Retinal pigment epithelial cell (primary cell): ENCODE measurements around the gene POLD1.

Source experiments
- DNase-seq: peaks from one replicate; pipeline ENCODE4 v3.0.0-alpha.2; 2010; ENCODE audit warnings: low read depth
- H3K4me3 ChIP-seq: 2 replicates; pipeline ENCODE4 v1.5.1; 2011; ENCODE audit warnings: mild to moderate bottlenecking, low read length, control low read depth, moderate library complexity
- CTCF ChIP-seq: conservative IDR thresholded peaks from 2 replicates; pipeline ENCODE4 v1.5.1; 2011; ENCODE audit warnings: low read depth, low read length, control low read depth, inconsistent platforms

The POLD1 gene

GRCh38 chr19:50420808-50421207, 36.7 kb downstream of the POLD1 start:
- no peak overlapping the region for H3K4me3 ChIP-seq
- no peak for DNase-seq
- no peak for TF ChIP-seq CTCF

GRCh38 chr19:50422397-50423278, 38.5 kb downstream of the POLD1 start:
- no peak for TF ChIP-seq CTCF
- DNase-seq: no peak
- no peak overlapping the region for H3K4me3 ChIP-seq

DNA sequence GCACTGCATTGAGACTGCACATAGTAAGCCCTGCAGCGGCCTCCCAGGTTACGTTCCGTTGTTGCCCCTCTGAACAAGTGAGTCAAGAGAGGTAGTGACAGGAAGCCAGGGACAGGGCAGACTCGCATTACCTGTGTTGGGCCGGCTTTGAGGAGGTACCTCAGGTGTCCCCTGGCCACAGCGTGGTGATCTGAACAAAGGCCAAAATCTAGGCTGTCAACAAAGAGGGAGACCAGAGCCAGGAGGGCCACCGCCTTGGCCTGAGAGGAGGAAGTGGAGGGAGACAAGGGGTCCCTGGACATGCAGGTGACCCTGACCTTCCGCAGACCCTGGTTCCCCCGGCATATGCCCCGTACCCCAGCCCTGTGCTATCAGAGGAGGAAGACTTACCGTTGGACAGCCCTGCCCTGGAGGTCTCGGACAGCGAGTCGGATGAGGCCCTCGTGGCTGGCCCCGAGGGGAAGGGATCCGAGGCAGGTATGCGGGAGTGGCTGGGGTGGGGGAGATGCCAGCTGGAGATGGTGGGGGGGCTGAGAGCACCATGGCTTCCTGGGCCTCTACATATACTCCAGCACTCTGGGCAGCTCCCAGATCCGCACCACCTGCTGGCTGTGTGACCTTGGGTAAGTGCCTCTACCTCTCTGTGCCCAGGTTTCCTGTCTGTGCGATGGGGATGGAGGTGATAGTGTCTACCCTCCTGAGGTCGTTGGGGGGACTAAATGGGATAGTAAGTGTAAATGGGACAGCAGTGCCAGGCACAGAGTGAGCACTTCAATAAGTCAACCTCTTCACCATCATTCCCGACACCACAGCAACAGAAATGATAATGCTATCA, 39.3 kb downstream of the POLD1 start:
- no peak for TF ChIP-seq CTCF
- H3K4me3 ChIP-seq: no peak overlapping the region
- DNase-seq: no peak

DNA sequence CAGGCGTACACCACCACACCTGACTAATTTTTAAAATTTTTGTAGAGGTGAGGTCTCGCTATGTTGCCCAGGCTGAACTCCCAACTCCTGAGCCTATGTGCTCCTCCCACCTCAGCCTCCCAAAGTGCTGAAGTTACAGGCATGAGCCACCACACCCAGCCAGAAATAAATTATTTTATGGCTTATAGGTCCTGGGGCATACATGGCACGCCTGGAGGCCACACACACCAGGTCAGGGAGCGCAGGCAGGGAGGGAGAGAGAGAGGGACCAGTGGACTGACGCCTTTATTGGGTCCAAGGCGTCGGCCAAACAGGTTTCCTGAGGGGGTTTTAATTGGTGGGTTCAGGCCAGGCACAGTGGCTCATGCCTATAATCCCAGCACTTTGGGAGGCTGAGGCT, 41.4 kb downstream of the POLD1 start:
- no peak for DNase-seq
- H3K4me3 ChIP-seq: no peak overlapping the region
- no peak for TF ChIP-seq CTCF

DNA sequence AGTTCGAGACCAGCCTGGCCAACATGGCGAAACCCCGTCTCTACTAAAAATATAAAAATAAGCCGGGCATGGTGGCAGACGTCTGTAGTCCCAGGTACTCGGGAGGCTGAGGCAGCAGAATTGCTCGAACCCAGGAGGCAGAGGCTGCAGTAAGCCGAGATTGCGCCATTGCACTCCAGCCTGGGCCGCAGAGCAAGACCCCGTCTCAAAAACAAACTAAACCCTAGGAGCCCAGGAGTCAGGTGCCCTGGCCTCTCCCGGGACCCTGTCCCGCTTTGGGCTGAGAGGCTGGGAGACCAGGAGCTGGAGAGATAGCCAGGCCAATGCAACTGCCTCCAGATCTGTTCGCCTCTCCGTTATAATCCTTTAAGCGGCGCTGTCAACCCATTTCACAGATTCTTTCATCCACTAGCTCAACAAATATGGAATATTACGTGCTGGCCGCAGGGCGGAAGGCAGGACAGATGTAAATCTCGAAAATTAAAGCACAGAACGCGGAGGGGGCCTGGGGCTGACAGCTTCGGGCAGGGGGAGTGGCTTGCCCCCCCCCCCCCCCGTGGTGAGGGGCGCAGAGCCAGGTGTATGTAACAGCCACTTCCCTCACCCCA, 43.3 kb downstream of the POLD1 start:
- H3K4me3 ChIP-seq: peak overlapping the region; percentile 30
- DNase-seq: no peak
- TF ChIP-seq CTCF: no peak

DNA sequence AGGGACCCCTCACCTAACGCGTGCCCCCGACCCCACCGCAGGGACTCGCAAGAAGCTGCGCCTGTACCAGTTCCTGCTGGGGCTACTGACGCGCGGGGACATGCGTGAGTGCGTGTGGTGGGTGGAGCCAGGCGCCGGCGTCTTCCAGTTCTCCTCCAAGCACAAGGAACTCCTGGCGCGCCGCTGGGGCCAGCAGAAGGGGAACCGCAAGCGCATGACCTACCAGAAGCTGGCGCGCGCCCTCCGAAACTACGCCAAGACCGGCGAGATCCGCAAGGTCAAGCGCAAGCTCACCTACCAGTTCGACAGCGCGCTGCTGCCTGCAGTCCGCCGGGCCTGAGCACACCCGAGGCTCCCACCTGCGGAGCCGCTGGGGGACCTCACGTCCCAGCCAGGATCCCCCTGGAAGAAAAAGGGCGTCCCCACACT, 43.9 kb downstream of the POLD1 start:
- peak overlapping the region; percentile 30 for H3K4me3 ChIP-seq
- DNase-seq: peak; percentile 73
- TF ChIP-seq CTCF: no peak
